ENCODE measurements around the gene COLEC12. TPM values are rescaled to one million over a fixed set of nuclear protein-coding genes. Genes with fewer than 3 reads are reported as not detected.

The COLEC12 gene
- total RNA-seq, 2 donors from 2014 or later: 1.9 to 4.7 TPM

DNA sequence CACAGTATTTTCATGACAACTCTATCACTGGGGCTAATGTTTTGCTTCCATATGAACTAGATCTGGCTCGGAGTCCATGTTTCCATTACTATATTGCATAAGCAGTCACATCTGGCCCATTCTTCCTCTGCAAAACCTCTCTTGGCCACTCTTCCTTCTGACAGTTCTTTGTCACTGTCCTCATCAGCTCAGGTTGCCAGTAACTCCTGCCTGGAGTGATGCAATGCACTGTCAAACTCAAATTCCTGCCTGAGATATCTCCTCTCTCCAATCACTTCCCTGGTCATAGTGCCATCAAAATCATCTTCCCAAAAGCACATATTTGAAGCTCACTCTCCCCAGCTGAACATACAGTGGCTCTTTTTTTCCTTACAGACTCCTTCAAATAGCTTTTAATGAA is 66.1 kb downstream of the COLEC12 start:
- Histone ChIP-seq H3K4me3 (no peak overlapping the region), H3K9me3 (no peaks in the 10 kb centered on the region), H3K4me1 (no peaks in the 10 kb centered on the region), H3K27ac (no peak overlapping the region), H3K27me3 (no peaks in the 10 kb centered on the region), H3K36me3 (no peaks in the 10 kb centered on the region), H3K9ac (ENCODE audit: low read depth in 2 of 2, low read length in 2 of 2) (no peak overlapping the region)
- DNase-seq: no peak
- no peak for TF ChIP-seq CTCF (IDR thresholded peaks at IDR 0.05)
- intact Hi-C loops (cut with DNase I): no loop called here

GRCh38 chr18:433960-434359 is 66.5 kb downstream of the COLEC12 start:
- intact Hi-C loops (cut with DNase I): no loop called here
- Histone ChIP-seq H3K9me3 (no peaks in the 10 kb centered on the region), H3K27me3 (no peaks in the 10 kb centered on the region)

GRCh38 chr18:433298-433697 is 67.2 kb downstream of the COLEC12 start:
- intact Hi-C loops (cut with DNase I): no loop called here
- no peak overlapping the region for H3K27ac ChIP-seq
- no peaks in the 10 kb centered on the region for H3K4me1 ChIP-seq
- no peak for DNase-seq
- no peaks in the 10 kb centered on the region for H3K9me3 ChIP-seq
- TF ChIP-seq CTCF (IDR thresholded peaks at IDR 0.05): no peak
- no peaks in the 10 kb centered on the region for H3K36me3 ChIP-seq
- no peaks in the 10 kb centered on the region for H3K27me3 ChIP-seq
- no peak overlapping the region for H3K4me3 ChIP-seq
- no peak overlapping the region for H3K9ac ChIP-seq (ENCODE audit: low read depth in 2 of 2, low read length in 2 of 2)

More at GRCh38 chr18:433960-434359, 66.5 kb downstream of the COLEC12 start:
- Histone ChIP-seq H3K36me3 (no peaks in the 10 kb centered on the region), H3K4me1 (no peaks in the 10 kb centered on the region), H3K4me3 (no peak overlapping the region), H3K9ac (ENCODE audit: low read depth in 2 of 2, low read length in 2 of 2) (no peak overlapping the region), H3K27ac (no peak overlapping the region)
- no peak for TF ChIP-seq CTCF (IDR thresholded peaks at IDR 0.05)
- DNase-seq: no peak

DNA sequence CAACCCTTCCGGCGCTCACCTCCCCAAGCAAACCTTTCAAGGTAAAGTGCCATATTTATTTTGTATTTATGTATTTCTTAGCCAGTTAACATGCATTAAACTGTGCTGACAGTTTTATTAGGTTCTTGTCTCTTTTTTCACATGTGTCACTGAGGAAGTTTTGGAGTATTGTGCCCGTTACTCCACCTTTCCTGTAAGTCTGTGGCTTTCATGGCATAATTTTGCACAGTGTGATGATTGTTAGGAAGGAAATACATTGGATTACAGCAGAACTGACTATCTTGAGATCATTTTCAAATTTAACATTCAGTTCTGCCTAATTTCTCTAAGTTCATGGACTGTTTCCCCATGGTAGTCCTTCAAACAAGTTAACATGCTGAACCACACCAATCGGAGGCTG is 67.7 kb downstream of the COLEC12 start:
- Histone ChIP-seq H3K27me3 (no peaks in the 10 kb centered on the region), H3K9me3 (no peaks in the 10 kb centered on the region), H3K4me3 (no peak overlapping the region), H3K36me3 (no peaks in the 10 kb centered on the region), H3K9ac (ENCODE audit: low read depth in 2 of 2, low read length in 2 of 2) (no peak overlapping the region), H3K4me1 (no peaks in the 10 kb centered on the region), H3K27ac (no peak overlapping the region)
- intact Hi-C loops (cut with DNase I): no loop called here
- DNase-seq: no peak
- no peak for TF ChIP-seq CTCF (IDR thresholded peaks at IDR 0.05)

DNA sequence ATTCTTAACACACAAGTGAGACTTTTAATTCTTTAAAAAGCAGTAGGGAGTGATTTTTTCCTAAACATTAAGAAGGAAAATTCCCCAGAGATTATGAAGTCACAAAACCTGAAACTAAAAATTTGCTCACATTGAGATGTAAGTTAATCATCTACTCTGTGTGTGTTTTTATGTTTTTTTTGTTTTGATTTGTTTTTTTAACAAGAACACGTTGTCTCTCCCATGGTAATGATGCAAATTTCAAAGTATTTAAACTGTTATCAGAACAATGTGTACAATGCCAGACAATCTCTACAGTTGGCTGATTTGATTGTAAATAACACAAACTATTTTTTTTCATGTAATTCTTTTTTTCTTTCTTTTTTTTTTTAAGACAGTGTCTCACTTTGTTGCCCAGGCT is 71.5 kb downstream of the COLEC12 start:
- intact Hi-C loops (cut with DNase I): no loop called here
- TF ChIP-seq CTCF (IDR thresholded peaks at IDR 0.05): no peak
- no peak for DNase-seq
- H3K27me3 ChIP-seq: no peaks in the 10 kb centered on the region
- no peaks in the 10 kb centered on the region for H3K4me1 ChIP-seq
- H3K36me3 ChIP-seq: no peaks in the 10 kb centered on the region
- no peak overlapping the region for H3K4me3 ChIP-seq
- no peaks in the 10 kb centered on the region for H3K9me3 ChIP-seq
- H3K27ac ChIP-seq: no peak overlapping the region
- H3K9ac ChIP-seq (ENCODE audit: low read depth in 2 of 2, low read length in 2 of 2): no peak overlapping the region

DNA sequence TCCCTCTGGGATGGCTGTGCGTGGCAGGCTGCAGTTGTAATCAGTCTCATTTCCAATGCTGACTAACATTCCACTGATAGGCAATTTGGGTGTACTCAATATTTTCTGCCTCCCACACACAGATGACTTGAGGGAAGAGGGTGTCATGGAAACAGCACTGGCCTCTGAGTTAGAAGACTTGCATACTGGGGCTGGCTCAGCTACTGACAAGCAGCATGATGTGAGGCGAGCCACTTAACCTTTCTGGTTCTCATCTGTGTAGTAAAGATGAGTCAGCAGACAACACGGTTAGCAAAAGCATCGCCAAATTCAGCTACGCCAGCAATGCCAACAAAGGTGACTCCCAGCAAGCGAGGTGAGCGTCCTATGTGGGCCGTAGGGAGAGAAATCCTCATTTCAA is 73.5 kb downstream of the COLEC12 start:
- no peaks in the 10 kb centered on the region for H3K9me3 ChIP-seq
- intact Hi-C loops (cut with DNase I): no loop called here

More for the DNA sequence above, 73.5 kb downstream of the COLEC12 start:
- Histone ChIP-seq H3K36me3 (no peaks in the 10 kb centered on the region), H3K4me3 (no peak overlapping the region), H3K27me3 (no peaks in the 10 kb centered on the region), H3K9ac (ENCODE audit: low read depth in 2 of 2, low read length in 2 of 2) (no peak overlapping the region), H3K4me1 (no peaks in the 10 kb centered on the region), H3K27ac (no peak overlapping the region)
- TF ChIP-seq CTCF (IDR thresholded peaks at IDR 0.05): no peak
- no peak for DNase-seq

Data from colonic mucosa (tissue), 4 donors.